Natural killer cell (primary cell): ENCODE data around the gene SSNA1. TPM values are rescaled to one million over a fixed set of nuclear protein-coding genes. Genes with fewer than 3 reads are reported as not detected.

ENCODE experiments used
- ATAC-seq, 3 donors: fragments of 150-1000 bp in 2 of 3; fragments of 200-7000 bp in 1 of 3; cut with Tn5 transposase; 1 replicate in 1 of 3; 2 replicates in 2 of 3; pipeline ENCODE4 v1.10.0; 2021; ENCODE audit warnings: mild to moderate bottlenecking in 2 of 3, moderate library complexity in 2 of 3
- DNase-seq, 2 donors: peaks; one replicate each; pipeline versions ENCODE4 v3.0.0 to v3.0.0-alpha.2; 2013 to 2021; ENCODE audit warnings: mixed read lengths in 1 of 2
- H3K27ac ChIP-seq: one replicate; pipeline ENCODE4 v1.5.1; 2013; ENCODE audit warnings: mild to moderate bottlenecking, low read length
- H3K27me3 ChIP-seq: one replicate; pipeline ENCODE4 v1.6.1; 2013; ENCODE audit warnings: low read length; ENCODE audit not compliant: control insufficient read depth, insufficient read depth
- H3K36me3 ChIP-seq: one replicate; pipeline ENCODE4 v1.6.1; 2013; ENCODE audit warnings: low read length; ENCODE audit not compliant: control insufficient read depth, insufficient read depth
- H3K4me1 ChIP-seq: one replicate; pipeline ENCODE4 v1.6.1; 2013; ENCODE audit warnings: low read length; ENCODE audit not compliant: control insufficient read depth, insufficient read depth
- H3K4me3 ChIP-seq: one replicate; pipeline ENCODE4 v1.5.1; 2013; ENCODE audit warnings: low read length
- H3K9me3 ChIP-seq: one replicate; pipeline ENCODE4 v1.6.1; 2013; ENCODE audit warnings: low read length; ENCODE audit not compliant: control insufficient read depth, insufficient read depth
- H3K27ac Mint-ChIP-seq, 2 donors: one replicate each; pipeline ENCODE4 v1.8.0; 2022; ENCODE audit warnings: mild to moderate bottlenecking in 2 of 2, mixed read lengths in 2 of 2, moderate library complexity in 1 of 2
- H3K27me3 Mint-ChIP-seq, 2 donors: one replicate each; pipeline ENCODE4 v1.8.0; 2022; ENCODE audit warnings: low read depth in 2 of 2, mixed read lengths in 2 of 2
- H3K36me3 Mint-ChIP-seq: one replicate; pipeline ENCODE4 v1.8.0; 2022; ENCODE audit warnings: mixed read lengths
- H3K4me1 Mint-ChIP-seq, 2 donors: one replicate each; pipeline ENCODE4 v1.8.0; 2022; ENCODE audit warnings: mixed read lengths in 2 of 2
- H3K4me3 Mint-ChIP-seq: one replicate; pipeline ENCODE4 v1.8.0; 2022; ENCODE audit warnings: mild to moderate bottlenecking, moderate library complexity, mixed read lengths
- H3K9me3 Mint-ChIP-seq, 2 donors: one replicate each; pipeline ENCODE4 v1.8.0; 2022; ENCODE audit warnings: mixed read lengths in 2 of 2
- WGBS: methylation state at CpG from one replicate; pipeline ENCODE4 v1.1.7; 2013; ENCODE audit warnings: missing lambda C conversion rate; ENCODE audit not compliant: insufficient coverage; 5-methylcytosine and 5-hydroxymethylcytosine counted together
- intact Hi-C: fragments of 100-400 bp; cut with micrococcal nuclease; formaldehyde crosslinking; loops from one replicate; pipeline ENCODE4 v1.14.2; 2022
- total RNA-seq, 4 donors: library from RNA; stranded (reverse); fragments of 120-200 nt in 1 of 4; gene quantifications; one replicate each; pipeline versions ENCODE4 v1.2.3 to v1.2.4, GENCODE V29; 2013 to 2022
- TF ChIP-seq, protein P1 (sequence below): fragments of 200-600 bp; IDR thresholded peaks from one replicate; pipeline ENCODE4 v1.8.0; 2022; ENCODE audit warnings: antibody characterized with exemption

The SSNA1 gene
- total RNA-seq, 3 donors from 2014 or later (not counting 1 experiment from before 2014, with no cell fraction given): 45.1 to 53.5 (median 52.2) TPM

DNA sequence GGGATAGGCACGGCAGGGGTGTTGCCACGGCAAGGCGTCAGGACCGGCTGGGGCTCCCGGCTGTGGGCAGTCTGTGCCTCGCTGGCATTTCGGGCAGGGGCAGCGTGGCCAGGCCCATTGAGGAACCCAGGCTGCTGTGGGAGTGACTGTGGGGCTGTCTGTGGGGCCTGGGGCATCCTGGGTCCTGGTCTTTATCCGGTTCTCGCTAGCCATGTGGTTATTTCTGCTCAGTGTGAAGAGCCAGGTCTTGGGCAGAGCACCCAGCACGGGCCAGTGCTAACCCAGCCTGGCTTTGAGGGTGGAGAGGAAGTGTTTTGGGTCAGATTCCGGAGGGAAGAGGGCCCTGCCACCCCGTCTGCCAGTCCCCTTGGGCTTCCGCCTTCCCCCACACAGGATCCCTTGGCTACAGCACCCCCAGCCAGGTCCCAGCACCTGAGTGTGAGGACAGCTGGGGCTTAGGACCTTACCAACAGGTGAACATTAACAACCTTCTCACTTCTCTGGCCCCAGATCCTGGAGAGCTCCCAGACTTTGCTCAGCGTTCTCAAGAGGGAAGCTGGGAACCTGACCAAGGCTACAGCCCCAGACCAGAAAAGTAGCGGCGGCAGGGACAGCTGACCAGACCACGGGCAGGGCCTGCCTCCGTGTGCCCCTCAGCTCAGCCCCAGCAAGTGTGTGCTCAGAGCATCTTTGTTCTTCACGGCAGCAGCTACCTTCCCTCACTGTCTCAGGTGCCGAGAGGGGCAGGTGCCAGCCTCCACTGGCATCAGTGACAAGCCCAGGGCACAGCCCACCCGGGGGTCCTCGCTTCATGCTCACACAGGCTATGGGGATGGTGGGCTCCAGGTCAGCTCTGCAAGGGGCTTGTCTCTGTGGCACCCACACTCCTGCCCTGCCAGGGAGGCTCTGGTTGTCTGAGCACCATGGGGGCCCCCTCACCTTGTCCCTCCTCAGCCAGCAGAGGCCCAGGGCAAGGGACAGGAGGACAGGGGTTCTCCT, 1.1 kb downstream of the SSNA1 start:
- Histone ChIP-seq H3K9me3 (no peaks in the 10 kb centered on the region), H3K4me3 (peak overlapping the region; percentile 81), H3K27me3 (no peaks in the 10 kb centered on the region), H3K27ac (peak overlapping the region; percentile 88), H3K4me1 (peaks cover 43% of the 10 kb centered on the region), H3K36me3 (peaks cover 29% of the 10 kb centered on the region)
- Mint-ChIP-seq H3K36me3 (no peaks in the 10 kb centered on the region), H3K27me3 (no peaks in the 10 kb centered on the region), H3K4me1 (peaks cover 20 to 37% of the 10 kb centered on the region in 2 donors), H3K27ac (peak overlapping the region; percentile 91 to 97), H3K4me3 (peak overlapping the region; percentile 91), H3K9me3 (no peaks in the 10 kb centered on the region)
- DNase-seq: no peak
- ATAC-seq: no peak
- 41% methylated on average over 23 of the region's 23 CpGs for WGBS
- TF ChIP-seq, protein P1, sequence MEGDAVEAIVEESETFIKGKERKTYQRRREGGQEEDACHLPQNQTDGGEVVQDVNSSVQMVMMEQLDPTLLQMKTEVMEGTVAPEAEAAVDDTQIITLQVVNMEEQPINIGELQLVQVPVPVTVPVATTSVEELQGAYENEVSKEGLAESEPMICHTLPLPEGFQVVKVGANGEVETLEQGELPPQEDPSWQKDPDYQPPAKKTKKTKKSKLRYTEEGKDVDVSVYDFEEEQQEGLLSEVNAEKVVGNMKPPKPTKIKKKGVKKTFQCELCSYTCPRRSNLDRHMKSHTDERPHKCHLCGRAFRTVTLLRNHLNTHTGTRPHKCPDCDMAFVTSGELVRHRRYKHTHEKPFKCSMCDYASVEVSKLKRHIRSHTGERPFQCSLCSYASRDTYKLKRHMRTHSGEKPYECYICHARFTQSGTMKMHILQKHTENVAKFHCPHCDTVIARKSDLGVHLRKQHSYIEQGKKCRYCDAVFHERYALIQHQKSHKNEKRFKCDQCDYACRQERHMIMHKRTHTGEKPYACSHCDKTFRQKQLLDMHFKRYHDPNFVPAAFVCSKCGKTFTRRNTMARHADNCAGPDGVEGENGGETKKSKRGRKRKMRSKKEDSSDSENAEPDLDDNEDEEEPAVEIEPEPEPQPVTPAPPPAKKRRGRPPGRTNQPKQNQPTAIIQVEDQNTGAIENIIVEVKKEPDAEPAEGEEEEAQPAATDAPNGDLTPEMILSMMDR: no peak
- intact Hi-C loops: loop anchor here (1.0 kb wide), 1 partner anchor 11 kb away; the partner anchor contains the start of gene TPRN

DNA sequence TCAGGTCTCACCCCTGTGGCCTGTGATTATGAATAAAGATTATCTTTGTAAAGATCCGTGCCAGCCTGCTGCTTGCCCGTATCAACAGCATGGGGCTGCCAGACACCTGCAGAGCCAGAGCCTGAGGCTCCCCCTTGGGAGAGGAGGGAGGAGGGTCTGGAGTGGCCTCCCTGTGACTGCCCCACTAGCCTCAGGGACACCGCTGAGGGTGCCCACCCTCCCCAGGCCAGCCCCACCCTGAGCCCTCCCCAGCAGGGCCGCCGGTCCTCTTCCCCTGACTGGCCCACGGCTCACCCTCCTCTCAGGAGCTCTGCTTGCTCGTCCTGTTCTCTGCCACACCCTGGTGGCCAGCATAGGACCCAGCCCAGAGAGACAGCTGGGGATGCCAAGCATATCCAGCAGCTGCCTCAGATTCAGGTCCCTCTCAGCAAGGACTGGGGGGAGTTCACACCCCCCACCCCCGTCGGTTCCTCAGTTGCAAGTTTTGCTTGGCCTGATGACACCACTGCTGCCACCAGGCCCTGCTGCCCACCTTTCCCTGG, 1.9 kb downstream of the SSNA1 start:
- H3K27ac Mint-ChIP-seq: peak overlapping the region; percentile 70 to 83
- H3K27me3 ChIP-seq: no peaks in the 10 kb centered on the region

DNA sequence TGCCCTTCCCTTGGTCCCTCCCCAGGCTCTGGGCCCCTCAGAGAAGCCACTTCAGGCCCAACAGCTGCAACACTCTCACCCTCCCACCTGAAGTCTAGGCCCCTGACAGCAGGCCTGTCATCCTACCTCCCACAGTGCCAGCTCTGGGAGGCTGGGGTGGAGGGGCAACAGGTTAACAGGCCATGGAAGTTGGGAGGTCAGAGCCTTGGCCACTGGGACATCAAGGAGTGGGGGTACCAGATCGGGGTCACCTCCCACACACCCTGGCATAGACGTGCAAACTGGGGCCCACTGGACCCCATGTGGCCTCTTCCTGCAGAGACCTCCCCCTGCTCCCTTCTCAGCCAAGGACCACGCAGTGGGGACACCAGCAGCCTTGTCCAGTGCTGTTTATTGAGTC, 2.8 kb downstream of the SSNA1 start:
- Histone ChIP-seq H3K36me3 (peaks cover 16% of the 10 kb centered on the region), H3K27ac (no peak overlapping the region), H3K4me3 (no peak overlapping the region), H3K27me3 (no peaks in the 10 kb centered on the region), H3K9me3 (no peaks in the 10 kb centered on the region), H3K4me1 (peaks cover 33% of the 10 kb centered on the region)
- intact Hi-C loops: no loop called here
- 84% methylated on average over 3 of the region's 3 CpGs for WGBS
- TF ChIP-seq, protein P1: no peak
- no peaks in the 10 kb centered on the region for H3K27me3 Mint-ChIP-seq
- H3K27ac Mint-ChIP-seq: peak overlapping the region; percentile 70 to 83
- no peak overlapping the region for H3K4me3 Mint-ChIP-seq
- no peaks in the 10 kb centered on the region for H3K9me3 Mint-ChIP-seq
- DNase-seq (no peak), ATAC-seq (no peak)
- H3K4me1 Mint-ChIP-seq: peaks cover 20 to 39% of the 10 kb centered on the region in 2 donors
- no peaks in the 10 kb centered on the region for H3K36me3 Mint-ChIP-seq

More for the DNA sequence above, 1.9 kb downstream of the SSNA1 start:
- DNase-seq (no peak), ATAC-seq (no peak)
- Histone ChIP-seq H3K4me3 (no peak overlapping the region), H3K9me3 (no peaks in the 10 kb centered on the region), H3K4me1 (peaks cover 40% of the 10 kb centered on the region), H3K36me3 (peaks cover 23% of the 10 kb centered on the region), H3K27ac (peak overlapping the region; percentile 88)
- TF ChIP-seq, protein P1: no peak
- Mint-ChIP-seq H3K9me3 (no peaks in the 10 kb centered on the region), H3K4me3 (peak overlapping the region; percentile 63), H3K27me3 (no peaks in the 10 kb centered on the region), H3K36me3 (no peaks in the 10 kb centered on the region), H3K4me1 (peaks cover 20 to 39% of the 10 kb centered on the region in 2 donors)
- intact Hi-C loops: no loop called here
- WGBS: 85% methylated on average over 9 of the region's 9 CpGs
